Measurements from ENCODE around the gene COLQ.

DNA sequence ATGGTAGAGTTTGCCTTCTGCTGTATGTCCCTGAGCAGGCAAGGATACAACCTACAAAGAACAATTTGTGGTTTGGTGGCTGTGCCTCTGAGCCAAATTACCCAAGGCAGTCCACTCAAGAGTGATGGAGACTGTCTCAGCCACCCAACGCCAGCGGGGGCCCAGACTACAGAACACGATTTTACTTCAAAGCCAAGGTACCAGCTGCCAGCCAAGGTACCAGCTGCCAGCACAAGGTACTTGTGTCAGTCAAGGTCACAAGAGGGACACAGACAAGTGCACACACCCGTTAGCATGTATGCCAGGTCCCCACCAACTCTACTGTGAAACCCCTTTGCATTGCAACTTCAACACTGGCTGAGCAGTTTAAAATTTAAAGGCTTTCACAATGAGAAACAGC, 23.5 kb downstream of the COLQ start:
- TF ChIP-seq POLR2AphosphoS5 (IDR thresholded peaks at IDR 0.05; ENCODE audit: borderline replicate concordance, low read depth, low read length), result no peak
- TF ChIP-seq EZH2 (IDR thresholded peaks at IDR 0.05), result no peak
- TF ChIP-seq FOXP2 (optimal IDR thresholded peaks at IDR 0.05; ENCODE audit: control extremely low read depth, extremely low read length, insufficient read depth), result no peak
